ENCODE results near the gene SPATA18.
"Not testable (repeated sequence)": the region's sequence is repeated elsewhere in the genome, so short reads cannot be mapped to it uniquely, and the experiment has no call there.

Gene SPATA18

GRCh38 chr4:52106660-52107059 is 55.6 kb downstream of the SPATA18 start:
- peak; percentile 42 for DNase-seq (ENCODE audit: low spot score)

GRCh38 chr4:52107336-52107735 is 56.2 kb downstream of the SPATA18 start:
- DNase-seq (ENCODE audit: low spot score) = peak; percentile 44

DNA sequence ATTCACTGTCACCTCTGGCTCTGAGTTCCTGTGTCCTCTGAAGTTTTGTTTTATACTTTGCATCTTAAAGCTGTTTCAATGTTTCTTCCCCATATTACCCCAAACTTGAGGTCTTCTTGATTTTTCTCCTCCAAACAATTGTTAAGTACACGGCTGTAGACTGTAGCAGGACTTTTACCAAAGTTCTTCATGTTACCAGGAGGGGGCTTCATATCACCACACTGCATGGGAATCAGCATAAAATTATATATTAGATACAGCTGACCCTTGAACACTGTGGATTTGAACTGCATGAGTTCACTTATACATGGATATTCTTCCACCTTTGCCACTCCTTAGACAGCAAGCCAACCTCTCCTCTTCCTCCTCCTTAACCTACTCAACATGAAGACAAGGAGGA is 56.6 kb downstream of the SPATA18 start:
- no peak for DNase-seq (ENCODE audit: low spot score)

DNA sequence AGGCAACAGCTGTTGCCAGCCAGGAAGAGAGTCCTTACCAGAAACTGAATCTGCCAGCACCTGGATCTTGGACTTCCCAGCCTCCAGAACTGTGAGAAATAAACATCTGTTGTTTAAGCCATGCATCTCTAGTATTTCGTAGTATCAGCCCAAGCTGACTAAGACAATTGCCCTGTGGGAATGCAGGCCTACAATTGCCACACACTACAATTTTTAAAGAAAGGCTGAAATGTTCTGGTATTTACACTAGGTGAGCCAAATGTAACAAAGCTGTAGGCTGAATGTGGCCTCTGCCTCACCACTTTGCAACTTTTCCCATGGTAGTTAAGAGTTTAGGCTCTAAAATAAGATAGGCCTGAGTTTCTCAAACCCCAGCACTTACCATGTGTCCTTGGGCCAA is 59.1 kb downstream of the SPATA18 start:
- no peak for DNase-seq (ENCODE audit: low spot score)

DNA sequence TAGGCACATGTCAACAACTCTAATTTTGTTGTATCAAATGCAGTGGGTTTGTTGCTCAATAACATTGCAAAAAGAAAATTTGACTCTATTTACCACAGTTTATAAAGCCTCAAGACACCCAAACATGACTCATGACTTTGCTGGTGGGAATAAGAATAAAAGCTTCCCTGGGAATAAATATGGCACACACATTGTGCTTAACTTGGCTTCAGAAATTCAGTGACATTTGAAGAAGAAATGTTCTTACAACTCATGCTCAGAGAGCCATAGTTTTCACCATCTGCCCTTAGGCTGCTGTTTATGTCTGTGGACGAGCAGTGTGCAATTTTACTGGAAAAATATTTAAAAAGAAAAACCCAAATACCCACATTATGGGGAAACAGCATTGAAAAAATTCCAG is 60.9 kb downstream of the SPATA18 start:
- no peak for DNase-seq (ENCODE audit: low spot score)

DNA sequence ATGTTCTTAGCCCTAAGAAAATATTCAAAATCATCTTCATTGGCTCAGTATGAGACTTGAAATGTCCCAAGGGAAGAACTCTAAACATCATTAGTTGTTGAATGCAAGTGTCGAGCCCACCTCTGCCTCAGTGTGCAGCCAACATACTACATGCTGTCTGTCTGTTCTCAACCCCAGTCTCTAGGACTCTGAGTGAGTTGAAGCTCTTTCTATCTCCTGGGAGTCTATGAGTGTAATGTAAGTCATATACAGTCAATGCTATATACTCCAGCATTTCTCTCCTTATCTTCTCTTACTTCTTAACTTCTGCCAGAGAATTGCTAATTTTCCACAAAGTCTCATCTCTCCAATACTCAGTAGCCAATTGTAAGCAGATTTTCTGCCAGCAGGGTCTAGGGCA is 61.3 kb downstream of the SPATA18 start:
- no peak for DNase-seq (ENCODE audit: low spot score)

- no peak for DNase-seq (ENCODE audit: low spot score)
Observed at GRCh38 chr4:52116641-52117040, 65.5 kb downstream of the SPATA18 start.

- no peak for DNase-seq (ENCODE audit: low spot score)
Observed at GRCh38 chr4:52126226-52126625, 75.1 kb downstream of the SPATA18 start.

DNA sequence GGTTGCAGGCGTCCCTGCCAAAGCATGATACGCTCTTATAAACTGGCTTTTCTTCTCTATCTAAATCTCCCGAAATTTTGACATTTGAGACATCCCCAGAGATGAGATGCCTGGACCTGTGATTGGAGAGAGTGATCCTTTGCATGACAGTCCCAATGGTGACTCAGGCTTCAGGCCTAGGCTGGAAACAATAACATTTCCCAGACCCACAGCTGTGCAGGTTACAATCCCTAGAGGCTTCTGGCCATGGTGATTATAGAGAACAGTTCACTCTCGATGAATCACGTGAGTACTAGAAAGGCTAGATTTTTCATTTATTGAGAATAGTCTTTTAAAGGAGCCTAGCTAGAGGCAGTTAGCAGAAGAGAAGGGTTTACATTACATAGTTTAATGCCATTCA is 75.9 kb downstream of the SPATA18 start:
- no peak for DNase-seq (ENCODE audit: low spot score)

DNA sequence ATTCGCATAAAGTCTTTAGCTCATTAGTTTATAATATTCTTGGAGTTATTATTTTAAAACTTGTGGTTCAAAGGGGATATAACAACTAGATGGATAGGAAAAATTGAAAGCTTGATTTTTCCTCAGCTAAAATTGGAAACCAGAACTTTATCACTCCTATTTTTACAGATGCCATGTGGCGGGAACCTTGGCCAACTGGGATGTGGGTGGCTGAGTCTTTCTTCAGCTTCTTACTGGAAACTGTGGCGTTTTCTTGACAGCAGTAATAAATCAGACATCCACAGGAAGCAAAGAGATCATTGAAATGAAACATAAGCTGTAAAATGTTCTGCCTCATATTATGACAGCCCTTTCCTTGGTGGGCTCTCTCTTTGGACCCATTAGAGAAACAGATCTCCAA is 84.1 kb downstream of the SPATA18 start:
- no peak for DNase-seq (ENCODE audit: low spot score)

DNA sequence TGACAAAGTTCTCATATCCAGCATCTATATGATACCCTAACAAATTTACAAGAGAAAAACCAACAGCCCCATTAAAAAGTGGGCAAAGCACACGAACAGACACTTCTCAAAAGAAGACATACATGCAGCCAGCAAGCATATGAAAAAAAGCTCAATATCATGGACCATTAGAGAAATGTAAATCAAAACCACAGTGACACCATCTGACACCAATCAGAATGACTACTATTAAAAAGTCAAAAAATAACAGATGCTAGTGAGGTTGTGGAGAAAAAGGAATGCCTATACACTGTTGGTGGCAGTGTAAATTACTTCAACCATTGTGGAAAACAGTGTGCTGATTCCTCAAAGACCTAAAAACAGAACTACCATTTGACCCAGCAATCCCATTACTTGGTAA is 86.0 kb downstream of the SPATA18 start:
- DNase-seq (ENCODE audit: low spot score) = not testable (repeated sequence)

- no peak for DNase-seq (ENCODE audit: low spot score)
Observed at GRCh38 chr4:52142816-52143215, 91.7 kb downstream of the SPATA18 start.

- DNase-seq (ENCODE audit: low spot score) = no peak
Observed at GRCh38 chr4:52143815-52144214, 92.7 kb downstream of the SPATA18 start.

DNA sequence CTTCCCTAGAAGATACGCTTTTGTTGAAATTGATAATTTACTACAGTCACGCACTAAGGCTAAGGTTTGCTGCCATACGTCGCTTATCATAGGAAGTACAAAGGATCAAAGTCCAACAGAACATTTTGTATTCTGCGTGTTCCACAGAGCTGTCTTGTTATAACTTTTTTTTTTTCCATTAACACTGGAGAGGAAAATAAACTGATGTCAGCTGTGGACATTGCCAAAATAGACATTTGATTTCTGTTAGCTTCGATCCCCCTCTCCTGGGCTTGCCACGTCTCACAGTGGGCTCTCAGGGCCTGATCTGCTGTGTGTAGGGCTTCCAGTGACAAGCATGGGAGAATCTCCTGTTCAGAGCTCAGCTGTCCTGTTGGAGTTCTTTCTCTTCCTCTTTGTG is 93.3 kb downstream of the SPATA18 start:
- DNase-seq (ENCODE audit: low spot score) = no peak

All from GM03348 (cell line).